Caki2 (cell line): ENCODE results near the gene DGUOK. TPM values are rescaled to one million over a fixed set of nuclear protein-coding genes. Genes with fewer than 3 reads are reported as not detected.
"Not testable (repeated sequence)": the region's sequence is repeated elsewhere in the genome, so short reads cannot be mapped to it uniquely, and the experiment has no call there.

Experiments used
- DNase-seq: peaks from one replicate; pipeline ENCODE4 v3.0.0-alpha.2; 2015; ENCODE audit warnings: low read depth
- in situ Hi-C: cut with HindIII; loops from 2 replicates; pipeline ENCODE4 v1.10.0; 2016; ENCODE audit warnings: low sequenced_read_pairs, low pct_unique_long_range_greater_than_20kb, mixed read lengths
- total RNA-seq: library from RNA; depleted of rRNA; stranded (reverse); fragments of >200 nt; shearing (Covaris generic); gene quantifications from 2 replicates; pipeline ENCODE4 v1.2.3, GENCODE V29; 2014; ENCODE audit warnings: low replicate concordance

The DGUOK gene
- total RNA-seq, 1 experiment from 2014 or later, result 54.4 TPM

- in situ Hi-C loops, result no loop called here
- no peak for DNase-seq
Measured at GRCh38 chr2:73896362-73897239, 30.1 kb upstream of the DGUOK start.

GRCh38 chr2:73897240-73897583, 29.5 kb upstream of the DGUOK start:
- in situ Hi-C loops, result no loop called here
- no peak for DNase-seq

GRCh38 chr2:73897934-73898333, 28.7 kb upstream of the DGUOK start:
- no peak for DNase-seq
- in situ Hi-C loops, result no loop called here

DNA sequence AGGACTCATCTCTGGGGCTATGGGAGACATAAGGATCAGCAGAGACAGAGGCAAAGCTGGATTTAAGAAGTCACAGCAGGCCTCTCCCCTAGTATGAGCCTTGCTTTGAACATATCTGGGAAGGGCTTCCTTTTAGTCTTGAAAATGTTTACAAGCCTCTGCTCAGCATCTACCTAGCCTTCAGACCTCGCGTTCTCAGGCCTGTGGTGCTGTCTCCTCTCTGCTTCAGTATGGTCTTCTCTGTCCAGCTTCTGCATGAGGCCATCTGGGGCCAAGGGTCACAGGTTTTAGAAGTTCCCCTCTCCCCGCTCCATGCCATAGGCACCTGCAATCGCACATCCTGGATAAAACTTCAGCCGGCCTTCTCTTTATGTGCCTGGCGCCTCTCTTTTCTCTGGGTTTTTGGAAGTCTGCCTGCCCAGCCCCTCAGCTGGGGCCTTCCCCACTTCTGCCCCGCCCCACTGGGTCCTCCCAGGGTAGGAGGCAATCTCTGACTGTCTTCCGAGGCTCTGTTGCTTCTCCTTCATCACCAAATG, 26.8 kb upstream of the DGUOK start:
- no peak for DNase-seq
- in situ Hi-C loops, result no loop called here

DNA sequence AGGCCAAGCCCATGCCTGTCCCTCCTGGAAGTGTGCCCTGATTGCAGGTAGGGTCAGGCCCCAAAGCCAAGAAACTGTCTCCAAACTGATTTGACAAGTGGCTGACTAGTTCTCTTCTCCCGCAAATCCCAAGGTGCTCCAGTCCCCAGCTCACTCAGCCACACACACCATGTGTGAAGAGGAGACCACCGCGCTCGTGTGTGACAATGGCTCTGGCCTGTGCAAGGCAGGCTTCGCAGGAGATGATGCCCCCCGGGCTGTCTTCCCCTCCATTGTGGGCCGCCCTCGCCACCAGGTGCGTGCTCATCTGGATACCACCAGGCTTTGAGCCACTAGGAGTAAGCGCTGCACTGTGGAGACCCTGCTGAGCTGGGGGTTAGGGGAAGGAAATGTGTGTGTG, 25.5 kb upstream of the DGUOK start:
- in situ Hi-C loops, result no loop called here
- DNase-seq, result no peak

GRCh38 chr2:73902284-73902683, 24.4 kb upstream of the DGUOK start:
- in situ Hi-C loops, result no loop called here
- DNase-seq, result no peak

DNA sequence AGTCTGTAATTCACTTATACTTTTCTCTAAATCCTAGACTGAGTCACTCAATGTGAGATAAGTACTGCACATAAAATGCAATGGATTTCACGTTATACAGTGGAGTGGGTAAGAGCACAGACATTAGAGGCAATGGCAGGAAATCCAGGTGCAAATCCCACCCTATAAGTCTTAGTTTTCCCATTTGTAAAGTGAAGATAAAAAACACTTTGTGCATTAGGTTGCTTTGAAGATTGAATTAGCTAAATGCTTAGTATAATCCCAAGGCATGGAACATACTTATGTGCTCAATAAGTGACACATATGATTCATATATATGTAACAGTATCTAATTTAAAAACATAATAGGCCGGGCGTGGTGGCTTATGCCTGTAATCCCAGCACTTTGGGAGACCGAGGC, 23.4 kb upstream of the DGUOK start:
- no peak for DNase-seq
- in situ Hi-C loops, result no loop called here

DNA sequence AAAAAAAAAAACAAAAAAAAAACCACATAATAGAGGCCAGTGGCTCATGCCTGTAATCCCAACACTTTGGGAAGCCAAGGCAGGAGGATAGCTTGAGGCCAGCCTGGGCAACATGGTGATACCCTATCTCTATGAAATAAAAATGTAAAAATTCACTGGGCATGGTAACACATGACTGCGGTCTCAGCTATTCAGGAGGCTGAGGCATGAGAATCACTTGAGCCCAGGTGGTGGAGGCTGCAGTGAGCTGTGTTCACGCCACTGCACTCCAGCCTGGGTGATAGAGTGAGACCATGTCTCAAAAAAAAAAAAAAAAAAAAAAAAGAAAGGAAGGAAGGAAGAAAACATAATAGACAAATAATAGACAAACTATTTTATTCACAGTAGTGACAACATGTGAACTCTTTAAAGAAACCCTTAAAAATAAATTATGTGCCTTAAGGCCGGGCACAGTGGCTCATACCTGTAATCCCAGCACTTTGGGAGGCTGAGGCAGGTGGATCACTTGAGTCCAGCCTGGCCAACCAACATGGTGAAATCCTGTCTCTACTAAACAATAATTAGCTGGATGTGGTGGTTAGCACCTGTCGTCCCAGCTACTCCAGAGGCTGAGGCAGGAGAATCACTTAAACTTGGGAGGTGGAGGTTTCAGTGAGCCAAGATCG, 22.6 kb upstream of the DGUOK start:
- in situ Hi-C loops, DNase-seq: not testable (repeated sequence)

GRCh38 chr2:73904952-73905351, 21.7 kb upstream of the DGUOK start:
- DNase-seq, result no peak
- in situ Hi-C loops, result no loop called here

- in situ Hi-C loops, result no loop called here
- DNase-seq, result no peak
Measured at GRCh38 chr2:73906847-73907505, 19.7 kb upstream of the DGUOK start.

DNA sequence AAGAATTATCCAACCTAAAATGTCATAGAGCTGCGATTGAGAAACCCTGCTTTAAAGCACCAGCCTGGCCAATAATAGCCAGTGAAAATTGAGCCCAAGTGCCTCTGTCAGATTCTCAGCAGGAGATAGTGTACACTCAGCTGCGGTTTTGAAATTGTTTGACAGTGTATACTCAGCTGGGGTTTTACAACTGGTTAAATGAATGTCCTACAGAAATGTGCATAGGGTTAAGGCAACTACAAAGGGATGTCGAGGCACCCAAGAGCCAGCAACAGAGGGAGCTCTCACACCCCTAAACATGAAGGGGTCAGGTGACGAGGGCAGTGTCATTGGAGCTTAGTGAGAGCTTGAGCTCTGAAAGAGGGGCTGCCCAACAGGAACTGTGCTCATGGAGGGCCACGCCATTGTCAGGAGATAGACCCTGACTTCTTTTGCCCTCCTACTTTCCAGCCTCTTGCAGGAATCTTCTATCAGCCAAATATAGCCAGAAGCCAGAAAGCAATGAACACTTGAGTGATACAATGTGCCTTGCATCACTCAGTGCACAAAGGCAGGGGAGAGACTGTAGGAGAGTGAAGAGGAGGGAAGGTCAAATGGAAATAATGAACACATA, 18.7 kb upstream of the DGUOK start:
- DNase-seq, result no peak
- in situ Hi-C loops, result no loop called here

DNA sequence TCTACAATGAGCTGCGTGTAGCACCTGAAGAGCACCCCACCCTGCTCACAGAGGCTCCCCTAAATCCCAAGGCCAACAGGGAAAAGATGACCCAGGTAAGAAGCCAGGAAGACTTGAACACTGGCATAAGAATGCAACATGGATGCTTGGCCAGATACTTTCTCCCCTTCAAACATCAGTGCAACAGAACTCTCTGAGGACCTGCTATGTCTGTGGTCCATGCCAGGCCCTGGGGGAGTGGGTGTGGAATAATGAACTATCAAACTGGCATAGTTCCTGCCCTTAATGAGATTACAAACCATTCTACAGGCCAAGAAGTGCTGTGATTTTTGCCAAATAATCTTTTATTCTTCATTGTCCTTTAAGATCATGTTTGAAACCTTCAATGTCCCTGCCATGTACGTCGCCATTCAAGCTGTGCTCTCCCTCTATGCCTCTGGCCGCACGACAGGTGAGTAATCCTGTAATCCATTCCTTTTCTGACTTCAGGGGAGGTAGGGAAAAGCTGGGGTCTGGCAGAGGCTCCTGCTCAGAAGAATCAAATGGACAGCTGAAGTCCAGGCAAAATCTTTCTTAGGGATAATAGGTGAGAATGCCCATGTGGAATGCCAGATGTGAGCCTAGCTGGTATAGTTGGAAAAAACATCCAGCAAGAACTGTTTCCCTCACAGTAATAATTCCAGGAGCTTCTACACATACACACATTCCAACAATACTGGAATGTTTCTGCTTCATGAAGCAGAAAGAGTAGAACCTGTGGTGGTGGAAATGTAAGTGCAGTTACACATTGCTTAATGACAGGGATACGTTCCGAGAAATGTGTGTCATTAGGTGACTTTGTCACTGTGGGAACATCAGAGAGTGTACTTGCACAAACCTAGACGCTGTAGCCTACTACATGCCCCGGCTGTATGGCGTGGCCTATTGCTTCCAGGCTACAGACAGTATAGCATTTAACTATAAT, 17.7 kb upstream of the DGUOK start:
- in situ Hi-C loops, result no loop called here
- DNase-seq, result peak; percentile 85

- in situ Hi-C loops, result no loop called here
- no peak for DNase-seq
Measured at GRCh38 chr2:73910873-73911547, 15.7 kb upstream of the DGUOK start.

DNA sequence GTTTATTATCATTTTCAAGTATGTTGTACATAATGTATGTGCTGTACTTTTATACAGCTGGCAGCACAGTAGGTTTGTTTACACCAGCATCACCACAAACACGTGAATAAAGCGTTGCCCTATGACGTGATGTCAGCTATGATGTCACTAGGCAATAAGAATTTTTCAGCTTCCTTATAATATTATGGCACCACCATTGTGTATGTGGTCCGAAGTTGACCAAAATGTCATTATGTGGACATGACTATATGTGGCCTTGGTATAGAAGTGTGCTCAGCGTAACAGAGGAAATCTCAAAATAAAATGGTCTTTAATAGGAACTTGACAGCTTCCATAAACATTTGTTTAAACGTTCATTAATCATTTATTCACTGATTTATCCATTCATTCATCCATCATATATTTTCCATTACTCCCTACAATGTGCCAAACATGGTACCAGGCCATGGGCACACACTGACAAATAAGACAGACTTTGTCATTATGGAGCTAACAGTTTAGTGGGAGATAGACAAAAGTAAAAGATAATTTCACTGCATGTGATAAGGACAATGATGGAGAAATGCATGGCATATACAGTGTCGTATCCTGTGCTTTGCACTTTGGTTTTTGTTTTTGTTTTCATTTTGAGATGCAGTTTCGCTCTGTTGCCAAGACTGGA, 15.0 kb upstream of the DGUOK start:
- in situ Hi-C loops, result no loop called here
- no peak for DNase-seq

GRCh38 chr2:73913414-73914054, 13.1 kb upstream of the DGUOK start:
- no peak for DNase-seq
- in situ Hi-C loops, result no loop called here

GRCh38 chr2:73914667-73915066, 12.0 kb upstream of the DGUOK start:
- in situ Hi-C loops, result no loop called here
- no peak for DNase-seq
